TTC549 (cell line): ENCODE measurements around the gene BICC1.

ENCODE experiments used
- FAIRE-seq: peaks from 2 replicates; lab custom pipeline; 2012; peaks lifted over from hg19 to GRCh38; lab: Jason Lieb, UNC

BICC1 gene

GRCh38 chr10:58868736-58869435 is 356.2 kb downstream of the BICC1 start:
- FAIRE-seq: no peak

GRCh38 chr10:58870070-58870469 is 357.4 kb downstream of the BICC1 start:
- no peak for FAIRE-seq

GRCh38 chr10:58873161-58873560 is 360.5 kb downstream of the BICC1 start:
- FAIRE-seq: no peak
